Activated CD4-positive, alpha-beta T cell treated with anti-CD3 and anti-CD28 coated beads, Interleukin-2, amount 10 ng/mL, durations not matched to agents 24 days and 14 days (primary cell): ENCODE measurements around the gene MYOC. TPM values are rescaled to one million over a fixed set of nuclear protein-coding genes. Genes with fewer than 3 reads are reported as not detected.
"Not testable (repeated sequence)": the region's sequence is repeated elsewhere in the genome, so short reads cannot be mapped to it uniquely, and the experiment has no call there.

Experiments used
- DNase-seq: peaks from one replicate; pipeline ENCODE4 v3.0.0; 2022
- H3K27ac Mint-ChIP-seq: one replicate; pipeline ENCODE4 v1.8.0; 2022; ENCODE audit warnings: mild to moderate bottlenecking, mixed read lengths
- H3K27me3 Mint-ChIP-seq: one replicate; pipeline ENCODE4 v1.8.0; 2022; ENCODE audit warnings: mixed read lengths
- H3K36me3 Mint-ChIP-seq: one replicate; pipeline ENCODE4 v1.8.0; 2022; ENCODE audit warnings: low read depth, mild to moderate bottlenecking, mixed read lengths
- H3K4me1 Mint-ChIP-seq: one replicate; pipeline ENCODE4 v1.8.0; 2021; ENCODE audit warnings: mixed read lengths
- H3K4me3 Mint-ChIP-seq: one replicate; pipeline ENCODE4 v1.8.0; 2022; ENCODE audit warnings: mild to moderate bottlenecking, moderate library complexity, mixed read lengths
- H3K9me3 Mint-ChIP-seq: one replicate; pipeline ENCODE4 v1.8.0; 2021; ENCODE audit warnings: mixed read lengths
- intact Hi-C: fragments of 100-400 bp; cut with micrococcal nuclease; formaldehyde crosslinking; loops from one replicate; pipeline ENCODE4 v1.15.1; 2023
- total RNA-seq: library from RNA; stranded (reverse); gene quantifications from 2 replicates; pipeline ENCODE4 v1.2.3, GENCODE V29; 2022

MYOC gene
- total RNA-seq, result not detected in 2 replicates

GRCh38 chr1:171652234-171652822 is at the start of gene MYOC:
Gene MYOC, minus strand, starts transcription at chr1:171652688. Its CDS starts 77 bp downstream, at chr1:171652611.
- intact Hi-C loops, result no loop called here
- no peak within 1 kb of the TSS for H3K27ac Mint-ChIP-seq

GRCh38 chr1:171699531-171699930 is 47.0 kb upstream of the MYOC start:
- no peaks in the 10 kb centered on the region for H3K27me3 Mint-ChIP-seq
- H3K4me1 Mint-ChIP-seq, result no peaks in the 10 kb centered on the region
- H3K4me3 Mint-ChIP-seq, result no peak overlapping the region
- no peak overlapping the region for H3K27ac Mint-ChIP-seq
- DNase-seq, result no peak
- H3K9me3 Mint-ChIP-seq, result peaks cover 5% of the 10 kb centered on the region
- H3K36me3 Mint-ChIP-seq, result peaks cover 21% of the 10 kb centered on the region
- intact Hi-C loops, result no loop called here

More at GRCh38 chr1:171652234-171652822, at the start of gene MYOC:
- no peak within 1 kb of the TSS for H3K4me3 Mint-ChIP-seq
- no peaks in the 10 kb centered on the region for H3K36me3 Mint-ChIP-seq
- no peaks in the 10 kb centered on the region for H3K9me3 Mint-ChIP-seq
- no peak for DNase-seq
- peaks cover 10% of the 10 kb centered on the region for H3K4me1 Mint-ChIP-seq
- H3K27me3 Mint-ChIP-seq, result peaks cover 35% of the 10 kb centered on the region

- intact Hi-C loops, H3K36me3 Mint-ChIP-seq, H3K27ac Mint-ChIP-seq, H3K4me3 Mint-ChIP-seq, H3K27me3 Mint-ChIP-seq, H3K4me1 Mint-ChIP-seq, DNase-seq: not testable (repeated sequence)
- peaks cover 11% of the 10 kb centered on the region for H3K9me3 Mint-ChIP-seq
Observed at GRCh38 chr1:171695772-171696171, 43.3 kb upstream of the MYOC start.

DNA sequence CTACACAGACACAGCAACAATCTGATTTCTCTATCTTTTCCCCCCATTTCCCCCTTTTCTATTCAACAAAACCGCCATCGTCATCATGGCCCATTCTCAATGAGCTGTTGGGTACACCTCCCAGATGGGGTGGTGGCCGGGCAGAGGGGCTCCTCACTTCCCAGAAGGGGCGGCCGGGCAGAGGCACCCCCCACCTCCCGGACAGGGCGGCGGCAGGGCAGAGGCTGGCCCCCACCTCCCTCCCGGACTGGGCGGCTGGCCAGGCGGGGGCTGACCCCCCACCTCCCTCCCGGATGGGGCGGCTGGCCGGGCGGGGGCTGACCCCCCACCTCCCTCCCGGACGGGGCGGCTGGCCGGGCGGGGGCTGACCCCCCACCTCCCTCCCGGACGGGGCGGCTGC is 41.1 kb upstream of the MYOC start:
- not testable (repeated sequence) for H3K4me1 Mint-ChIP-seq

GRCh38 chr1:171683870-171684269 is 31.4 kb upstream of the MYOC start:
- DNase-seq, result no peak
- H3K4me1 Mint-ChIP-seq, result no peaks in the 10 kb centered on the region
- H3K27ac Mint-ChIP-seq, result no peak overlapping the region
- no peak overlapping the region for H3K4me3 Mint-ChIP-seq
- peaks cover 8% of the 10 kb centered on the region for H3K27me3 Mint-ChIP-seq
- intact Hi-C loops, result no loop called here
- H3K9me3 Mint-ChIP-seq, result no peaks in the 10 kb centered on the region
- no peaks in the 10 kb centered on the region for H3K36me3 Mint-ChIP-seq

More for the DNA sequence above, 41.1 kb upstream of the MYOC start:
- intact Hi-C loops, H3K4me3 Mint-ChIP-seq, H3K27me3 Mint-ChIP-seq, DNase-seq, H3K27ac Mint-ChIP-seq, H3K36me3 Mint-ChIP-seq: not testable (repeated sequence)
- H3K9me3 Mint-ChIP-seq, result peaks cover 11% of the 10 kb centered on the region

- no peak for DNase-seq
- no peak overlapping the region for H3K27ac Mint-ChIP-seq
- no peaks in the 10 kb centered on the region for H3K9me3 Mint-ChIP-seq
- H3K4me3 Mint-ChIP-seq, result no peak overlapping the region
- intact Hi-C loops, result no loop called here
- no peaks in the 10 kb centered on the region for H3K36me3 Mint-ChIP-seq
- H3K27me3 Mint-ChIP-seq, result peaks cover 14% of the 10 kb centered on the region
- no peaks in the 10 kb centered on the region for H3K4me1 Mint-ChIP-seq
Observed at GRCh38 chr1:171680339-171680738, 27.9 kb upstream of the MYOC start.

- no peaks in the 10 kb centered on the region for H3K4me1 Mint-ChIP-seq
- H3K4me3 Mint-ChIP-seq, result no peak overlapping the region
- H3K27ac Mint-ChIP-seq, result no peak overlapping the region
- intact Hi-C loops, result no loop called here
- H3K9me3 Mint-ChIP-seq, result no peaks in the 10 kb centered on the region
- no peak for DNase-seq
- no peaks in the 10 kb centered on the region for H3K36me3 Mint-ChIP-seq
- H3K27me3 Mint-ChIP-seq, result peaks cover 25% of the 10 kb centered on the region
Observed at GRCh38 chr1:171676823-171677222, 24.3 kb upstream of the MYOC start.

- H3K27ac Mint-ChIP-seq, result no peak overlapping the region
- DNase-seq, result no peak
- no peak overlapping the region for H3K4me3 Mint-ChIP-seq
- H3K27me3 Mint-ChIP-seq, result peaks cover 25% of the 10 kb centered on the region
- intact Hi-C loops, result no loop called here
- H3K36me3 Mint-ChIP-seq, result no peaks in the 10 kb centered on the region
- no peaks in the 10 kb centered on the region for H3K9me3 Mint-ChIP-seq
- H3K4me1 Mint-ChIP-seq, result no peaks in the 10 kb centered on the region
Observed at GRCh38 chr1:171674431-171675405, 22.2 kb upstream of the MYOC start.

- intact Hi-C loops, result no loop called here
- no peak overlapping the region for H3K4me3 Mint-ChIP-seq
- H3K4me1 Mint-ChIP-seq, result no peaks in the 10 kb centered on the region
- peaks cover 20% of the 10 kb centered on the region for H3K27me3 Mint-ChIP-seq
- no peaks in the 10 kb centered on the region for H3K9me3 Mint-ChIP-seq
- H3K27ac Mint-ChIP-seq, result no peak overlapping the region
- DNase-seq, result no peak
- no peaks in the 10 kb centered on the region for H3K36me3 Mint-ChIP-seq
Observed at GRCh38 chr1:171670739-171671138, 18.3 kb upstream of the MYOC start.

GRCh38 chr1:171668372-171668771 is 15.9 kb upstream of the MYOC start:
- Mint-ChIP-seq H3K9me3 (no peaks in the 10 kb centered on the region), H3K27ac (no peak overlapping the region), H3K27me3 (peaks cover 9% of the 10 kb centered on the region), H3K4me1 (no peaks in the 10 kb centered on the region), H3K4me3 (no peak overlapping the region), H3K36me3 (no peaks in the 10 kb centered on the region)
- no peak for DNase-seq
- intact Hi-C loops, result no loop called here

DNA sequence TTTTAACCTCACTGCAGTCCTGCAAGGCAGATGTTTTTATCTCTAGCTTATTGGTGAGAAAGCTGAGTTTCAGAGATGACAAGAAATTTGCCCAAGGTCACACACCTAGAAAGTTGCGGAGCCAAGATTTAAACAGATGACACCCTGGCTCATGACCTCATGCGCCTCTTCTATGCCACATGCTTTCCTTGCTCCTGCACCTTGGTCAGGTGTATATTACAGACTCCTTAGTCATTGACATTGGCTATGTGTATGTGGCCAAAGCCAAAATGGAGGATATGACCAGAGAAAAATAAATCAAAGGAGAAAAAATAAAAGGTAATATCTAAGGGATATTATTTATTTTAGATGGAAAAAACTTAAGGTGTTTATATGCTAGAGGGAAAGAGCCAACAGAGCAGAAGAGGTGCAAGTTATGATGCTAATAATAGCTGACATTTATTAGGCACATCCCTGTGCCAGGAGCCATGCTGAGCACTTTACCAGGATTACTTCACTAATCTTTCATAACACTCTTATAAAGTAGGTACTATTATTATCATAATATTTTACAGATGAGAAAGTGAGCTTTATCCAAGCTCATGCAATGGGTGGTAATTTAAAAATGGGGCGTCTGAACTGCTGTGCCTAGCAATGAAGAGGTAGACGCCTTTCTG is 13.8 kb upstream of the MYOC start:
- H3K36me3 Mint-ChIP-seq, result no peaks in the 10 kb centered on the region
- intact Hi-C loops, result no loop called here
- H3K4me3 Mint-ChIP-seq, result no peak overlapping the region
- H3K27me3 Mint-ChIP-seq, result peaks cover 3% of the 10 kb centered on the region
- no peak overlapping the region for H3K27ac Mint-ChIP-seq
- DNase-seq, result no peak
- H3K4me1 Mint-ChIP-seq, result no peaks in the 10 kb centered on the region
- no peaks in the 10 kb centered on the region for H3K9me3 Mint-ChIP-seq

GRCh38 chr1:171664976-171665375 is 12.5 kb upstream of the MYOC start:
- intact Hi-C loops, result no loop called here
- H3K4me1 Mint-ChIP-seq, result no peaks in the 10 kb centered on the region
- no peak for DNase-seq
- H3K36me3 Mint-ChIP-seq, result no peaks in the 10 kb centered on the region
- H3K9me3 Mint-ChIP-seq, result no peaks in the 10 kb centered on the region
- no peak overlapping the region for H3K4me3 Mint-ChIP-seq
- no peak overlapping the region for H3K27ac Mint-ChIP-seq
- peaks cover 3% of the 10 kb centered on the region for H3K27me3 Mint-ChIP-seq

GRCh38 chr1:171663854-171664575 is 11.5 kb upstream of the MYOC start:
- no peaks in the 10 kb centered on the region for H3K36me3 Mint-ChIP-seq
- DNase-seq, result no peak

More at GRCh38 chr1:171663854-171664575, 11.5 kb upstream of the MYOC start:
- Mint-ChIP-seq H3K4me3 (no peak overlapping the region), H3K4me1 (no peaks in the 10 kb centered on the region), H3K27ac (no peak overlapping the region), H3K27me3 (peaks cover 3% of the 10 kb centered on the region), H3K9me3 (no peaks in the 10 kb centered on the region)
- intact Hi-C loops, result no loop called here
